Activated naive CD4-positive, alpha-beta T cell (primary cell): ENCODE data around the gene MXD4.
"Not testable (repeated sequence)": the region's sequence is repeated elsewhere in the genome, so short reads cannot be mapped to it uniquely, and the experiment has no call there.

Source experiments
- DNase-seq, 4 experiments: peaks; one replicate each; lab custom pipeline; 2025; lab: John Stamatoyannopoulos, UW

Gene MXD4

DNA sequence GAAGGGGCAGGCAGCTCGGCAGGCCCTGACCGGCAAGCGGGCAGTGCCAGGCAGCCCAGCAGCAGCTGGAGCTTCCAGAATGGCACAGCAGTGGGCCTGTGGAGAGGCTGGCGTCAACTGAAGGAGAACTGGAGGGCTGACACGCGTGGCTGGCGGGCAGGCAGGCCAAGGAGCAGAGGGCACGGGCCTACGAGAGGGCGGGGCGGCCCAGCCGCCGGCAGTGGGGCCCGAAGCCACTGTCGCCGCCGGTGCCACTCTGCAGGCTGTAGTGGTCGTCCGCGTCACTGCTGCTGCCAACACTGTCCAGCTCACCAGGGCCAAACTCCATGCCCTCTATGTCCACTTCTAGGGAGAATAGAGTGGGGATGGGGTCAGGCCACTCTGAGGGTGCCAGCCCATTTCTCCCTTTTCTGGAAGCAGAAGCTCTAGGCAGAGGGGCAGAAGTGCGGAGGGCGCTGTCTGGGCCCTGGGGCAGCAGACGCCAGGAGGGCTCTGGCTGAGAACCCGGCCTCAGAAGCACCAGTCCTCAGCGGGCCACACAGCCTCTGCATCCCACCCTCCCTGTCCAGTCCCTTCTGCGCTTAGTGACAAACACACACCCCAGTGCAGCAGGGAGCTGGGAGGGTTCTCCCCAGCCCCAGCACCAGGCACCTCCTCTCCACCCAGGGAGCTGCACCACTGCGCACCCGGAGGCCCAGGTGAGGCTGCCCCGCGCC is 11.4 kb downstream of the MXD4 start:
- DNase-seq = no peak

DNA sequence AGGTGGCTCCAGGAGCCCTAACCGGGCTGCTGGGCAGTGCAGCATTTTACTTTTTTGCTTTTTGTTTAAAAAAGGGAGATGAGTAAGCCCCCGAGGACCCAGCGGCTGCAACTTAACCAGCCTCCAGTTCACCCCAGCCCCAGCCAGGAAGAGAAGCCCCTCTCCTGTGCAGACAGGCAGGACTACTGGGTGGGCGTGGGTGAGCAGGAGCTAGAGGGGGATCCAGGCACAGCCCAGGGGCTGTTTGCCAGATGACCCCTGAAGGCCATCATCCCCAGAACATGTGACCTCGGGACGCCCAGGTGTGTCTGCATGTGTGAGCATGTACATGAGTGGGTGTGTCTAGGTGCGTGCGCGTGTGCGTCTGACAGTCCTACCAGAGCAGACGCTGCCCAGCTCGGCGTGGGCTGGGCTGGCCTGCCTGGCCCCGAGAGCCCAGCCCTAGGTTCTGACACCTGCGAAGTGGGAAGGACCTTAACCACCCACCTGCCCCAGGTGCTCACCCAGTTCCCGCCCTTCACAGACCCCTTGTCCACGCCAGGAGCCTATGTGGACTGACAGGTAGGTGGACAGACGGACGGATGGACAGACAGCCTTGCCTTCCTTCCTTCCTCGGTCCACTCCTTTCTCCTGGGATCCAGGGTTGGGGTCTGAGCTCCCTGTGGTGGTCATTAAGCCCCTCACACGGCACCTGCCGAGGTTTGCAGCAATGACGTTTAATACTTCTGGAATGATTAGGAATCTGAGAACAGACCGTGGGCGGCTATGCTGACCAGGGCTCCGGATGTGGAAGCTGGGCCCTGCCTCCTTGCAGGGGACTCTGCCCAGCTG is 12.2 kb downstream of the MXD4 start:
- DNase-seq = no peak

DNA sequence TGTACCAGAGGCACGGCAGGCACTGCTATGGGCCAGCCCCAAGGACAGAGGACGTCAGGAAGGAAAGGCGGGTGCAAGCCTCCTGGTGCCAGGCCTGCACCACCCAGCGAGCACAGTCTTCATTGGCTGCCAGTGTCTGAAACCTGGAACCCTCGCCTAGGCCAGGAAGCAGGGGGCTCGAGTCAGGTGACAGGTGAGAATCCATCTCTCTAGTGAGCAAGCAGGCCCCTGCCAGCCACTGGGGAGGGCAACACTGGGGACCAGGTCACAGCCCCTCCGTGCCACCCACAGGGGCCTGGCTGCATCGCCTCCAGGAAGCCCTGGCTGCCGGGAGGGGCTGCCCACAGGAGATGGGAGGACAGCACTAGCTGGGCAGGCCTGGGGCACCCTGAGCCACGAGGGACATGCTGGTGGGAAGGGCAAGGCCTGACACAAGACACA is 13.1 kb downstream of the MXD4 start:
- DNase-seq = no peak

DNA sequence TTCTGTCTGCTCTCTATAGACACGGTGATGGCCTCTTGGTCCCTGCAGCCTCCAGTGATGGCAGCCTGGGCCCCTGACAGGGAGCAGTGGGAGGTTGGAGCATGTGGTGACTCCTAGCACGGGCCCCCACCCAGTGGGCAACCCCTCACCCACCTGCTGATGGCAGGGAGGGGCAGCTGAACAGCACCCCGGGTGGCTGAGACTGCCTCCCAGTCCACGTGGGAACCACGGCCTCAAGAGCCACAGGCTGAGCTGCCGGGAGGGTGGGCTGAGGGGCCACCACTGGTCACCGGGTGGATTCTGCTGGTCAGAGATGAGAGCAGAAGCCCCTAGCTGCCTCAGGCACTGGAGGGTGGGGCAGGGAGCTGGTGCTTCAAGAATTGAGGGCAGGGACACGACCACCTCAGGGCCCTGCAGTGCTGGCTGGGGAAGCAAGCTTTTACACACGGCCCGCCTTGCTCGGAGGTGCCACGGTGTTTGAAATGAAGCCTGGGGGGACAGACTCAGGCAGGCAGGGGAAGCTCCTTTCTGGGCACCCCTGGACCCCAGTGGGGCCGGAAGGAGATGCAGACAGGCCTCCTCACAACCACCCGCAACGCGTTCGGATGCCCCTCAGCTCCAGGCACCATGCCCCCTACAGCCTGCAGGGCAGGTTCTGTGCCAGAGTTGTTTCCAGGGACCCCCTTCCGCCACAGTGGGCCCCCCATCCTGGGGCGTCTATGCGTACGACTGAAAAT is 13.7 kb downstream of the MXD4 start:
- DNase-seq = no peak

DNA sequence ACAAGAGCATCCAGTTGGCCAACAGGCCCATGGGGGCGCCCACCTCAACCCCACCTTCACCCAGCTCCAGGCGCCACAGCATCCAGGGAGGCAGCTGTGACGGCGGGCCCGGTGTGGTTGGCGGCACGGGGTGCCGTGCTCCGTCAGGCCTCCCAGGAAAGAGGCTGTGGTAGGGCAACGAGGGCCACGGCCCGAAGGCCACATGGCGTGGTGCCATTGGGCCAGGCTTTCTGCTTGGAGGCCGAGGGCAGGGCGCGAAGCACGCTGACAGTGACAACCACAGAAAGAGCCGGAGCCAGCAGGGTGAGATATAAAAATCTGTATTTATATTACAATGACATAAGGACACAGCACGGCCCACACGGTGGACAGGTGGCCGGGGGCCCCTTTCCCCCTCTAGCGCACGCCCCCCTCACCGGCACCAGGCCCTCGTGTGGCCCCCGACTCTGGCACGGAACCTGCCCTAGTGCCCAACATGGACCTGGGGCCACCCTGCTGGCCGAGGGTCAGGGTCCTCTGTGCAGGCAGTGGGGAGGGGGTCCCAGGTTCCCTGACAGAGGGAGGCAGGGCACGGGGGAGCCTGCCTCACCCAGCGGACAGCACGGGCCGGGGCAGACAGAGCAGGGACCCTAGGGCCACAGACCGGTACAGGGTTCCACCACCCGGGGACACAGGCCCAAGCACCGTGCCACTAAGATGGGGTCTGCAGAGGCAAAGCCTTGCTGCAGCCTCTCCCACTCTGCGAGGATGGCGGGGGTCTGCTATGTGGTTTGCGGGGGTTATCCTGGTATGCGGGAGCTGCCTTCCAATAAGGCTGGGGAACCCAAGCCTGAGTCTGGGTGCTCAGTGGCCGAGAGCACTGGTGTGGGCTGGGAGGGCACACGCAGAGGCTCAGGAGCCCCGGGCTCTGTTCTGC is 14.5 kb downstream of the MXD4 start:
- DNase-seq = no peak

DNA sequence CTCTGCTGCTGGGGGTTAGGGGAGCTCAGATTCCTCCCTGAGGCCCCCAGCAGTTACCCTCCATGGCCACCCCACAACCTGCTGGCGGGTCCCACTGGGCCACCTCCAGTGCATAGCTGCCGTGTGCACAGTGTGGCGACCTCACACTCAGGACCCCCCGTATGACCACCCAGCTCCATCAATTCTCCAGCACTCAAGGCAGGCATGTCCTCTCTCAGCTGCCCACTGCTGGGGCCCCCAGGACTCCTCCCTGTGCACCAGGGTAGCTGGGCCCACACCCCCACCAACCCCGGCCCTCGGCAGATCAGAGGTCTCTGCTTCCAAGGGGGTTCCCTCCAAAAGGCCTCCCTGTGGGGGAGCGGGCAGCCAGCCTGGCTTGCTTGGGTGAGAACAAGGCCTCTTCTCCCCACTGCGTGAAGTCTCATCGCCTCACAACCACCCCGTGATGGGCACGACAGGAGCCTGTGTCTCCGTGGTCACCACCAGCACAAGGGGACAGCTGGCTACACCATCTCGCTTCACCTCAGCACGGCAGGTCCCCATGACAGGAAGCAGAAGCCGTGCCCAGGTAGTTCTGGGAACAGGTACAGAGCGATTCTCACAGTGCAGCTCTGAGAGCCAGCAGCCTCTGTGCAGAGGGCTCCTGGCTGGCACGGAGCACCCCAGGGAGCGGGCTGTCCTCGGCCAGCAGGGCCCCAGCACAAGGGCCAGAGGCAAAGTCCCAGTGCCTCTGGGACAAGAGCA is 15.4 kb downstream of the MXD4 start:
- DNase-seq = no peak

DNA sequence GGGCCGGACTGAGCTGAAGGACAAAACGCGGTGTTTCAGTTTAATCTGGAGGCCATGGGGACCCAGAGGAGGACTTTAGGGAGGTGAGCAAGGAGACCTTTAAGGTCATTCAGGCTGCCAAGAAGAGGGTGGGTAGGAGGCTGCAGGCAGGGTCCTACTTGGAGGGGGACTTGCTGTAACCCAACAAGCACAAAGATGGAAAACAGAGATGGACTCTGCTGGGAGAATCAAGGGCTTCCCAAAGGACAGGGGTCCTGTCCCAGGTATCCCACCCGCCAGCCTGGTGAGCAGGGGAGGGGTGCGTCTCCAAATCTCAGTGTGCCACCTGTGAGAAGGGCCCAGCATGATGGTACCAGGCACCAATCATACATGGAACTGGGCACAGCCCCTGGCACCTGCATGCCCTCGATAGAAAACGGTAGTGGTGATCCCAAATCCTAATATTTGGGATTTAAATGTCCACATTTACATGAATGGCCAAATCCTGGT is 16.1 kb downstream of the MXD4 start:
- no peak for DNase-seq

DNA sequence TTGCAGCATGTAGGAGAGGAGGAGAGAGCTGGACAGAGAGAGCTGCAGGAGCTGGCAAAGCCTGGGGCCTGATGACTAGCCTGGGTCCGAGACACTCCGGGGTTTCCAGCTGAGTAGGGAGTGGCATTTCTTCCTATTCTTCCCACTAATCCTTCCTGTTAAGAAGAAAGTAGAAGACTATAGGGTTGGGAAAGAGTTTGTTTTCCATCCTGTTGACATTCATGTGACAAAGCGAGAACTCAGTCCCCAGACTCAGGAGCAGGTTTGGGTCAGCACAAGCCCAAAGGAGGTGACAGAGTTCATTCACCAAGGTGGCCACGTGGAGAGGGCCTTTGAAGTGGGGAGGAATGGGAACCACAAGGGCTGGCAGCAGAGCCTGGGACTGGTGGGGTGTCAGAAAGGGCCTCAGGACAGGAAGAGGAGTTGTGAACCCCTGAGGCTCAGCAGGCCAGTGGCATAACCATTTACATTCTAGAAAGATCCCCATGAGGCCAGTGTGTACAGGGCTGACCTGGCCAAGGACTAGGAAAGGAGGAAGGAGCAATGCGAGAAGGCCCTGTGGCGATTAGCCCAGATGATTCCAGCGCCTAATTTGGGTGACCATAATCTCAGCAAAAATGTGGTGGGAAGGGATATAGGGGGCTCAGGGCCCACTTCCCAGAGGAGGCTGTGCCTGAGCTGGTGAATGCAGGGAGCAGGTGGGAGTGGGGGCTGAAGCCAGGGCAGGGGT is 16.7 kb downstream of the MXD4 start:
- no peak for DNase-seq

DNA sequence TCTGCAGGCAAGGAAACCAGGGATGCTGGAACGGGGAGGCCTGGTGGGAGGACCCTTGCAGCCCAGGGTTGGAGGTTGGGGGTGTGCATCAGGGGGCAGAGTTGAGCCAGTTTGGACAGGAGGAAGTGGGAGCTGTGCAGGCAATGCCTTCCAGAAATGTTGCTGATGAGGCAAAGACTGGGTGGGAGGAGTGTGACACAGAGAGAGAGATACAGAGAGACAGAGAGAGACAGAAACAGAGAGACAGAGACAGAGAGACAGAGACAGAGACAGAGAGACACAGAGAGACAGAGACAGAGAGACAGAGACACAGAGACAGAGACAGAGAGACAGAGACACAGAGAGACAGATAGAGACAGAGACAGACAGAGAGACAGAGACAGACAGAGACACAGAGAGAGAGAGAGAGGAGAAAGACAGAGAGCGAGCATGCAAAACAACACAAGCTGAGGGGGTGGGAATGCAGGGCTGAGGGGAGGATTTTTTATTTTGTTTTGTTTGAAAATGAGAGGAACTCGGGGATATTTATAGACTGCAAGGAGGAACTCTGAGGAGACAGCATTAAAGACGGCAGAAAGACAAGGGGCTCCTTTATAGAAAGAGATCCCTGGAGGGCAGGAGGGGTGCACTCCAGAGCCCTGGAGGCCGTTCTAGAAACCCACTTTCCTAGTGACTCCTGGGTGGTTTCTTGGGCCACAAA is 18.1 kb downstream of the MXD4 start:
- DNase-seq = no peak

DNA sequence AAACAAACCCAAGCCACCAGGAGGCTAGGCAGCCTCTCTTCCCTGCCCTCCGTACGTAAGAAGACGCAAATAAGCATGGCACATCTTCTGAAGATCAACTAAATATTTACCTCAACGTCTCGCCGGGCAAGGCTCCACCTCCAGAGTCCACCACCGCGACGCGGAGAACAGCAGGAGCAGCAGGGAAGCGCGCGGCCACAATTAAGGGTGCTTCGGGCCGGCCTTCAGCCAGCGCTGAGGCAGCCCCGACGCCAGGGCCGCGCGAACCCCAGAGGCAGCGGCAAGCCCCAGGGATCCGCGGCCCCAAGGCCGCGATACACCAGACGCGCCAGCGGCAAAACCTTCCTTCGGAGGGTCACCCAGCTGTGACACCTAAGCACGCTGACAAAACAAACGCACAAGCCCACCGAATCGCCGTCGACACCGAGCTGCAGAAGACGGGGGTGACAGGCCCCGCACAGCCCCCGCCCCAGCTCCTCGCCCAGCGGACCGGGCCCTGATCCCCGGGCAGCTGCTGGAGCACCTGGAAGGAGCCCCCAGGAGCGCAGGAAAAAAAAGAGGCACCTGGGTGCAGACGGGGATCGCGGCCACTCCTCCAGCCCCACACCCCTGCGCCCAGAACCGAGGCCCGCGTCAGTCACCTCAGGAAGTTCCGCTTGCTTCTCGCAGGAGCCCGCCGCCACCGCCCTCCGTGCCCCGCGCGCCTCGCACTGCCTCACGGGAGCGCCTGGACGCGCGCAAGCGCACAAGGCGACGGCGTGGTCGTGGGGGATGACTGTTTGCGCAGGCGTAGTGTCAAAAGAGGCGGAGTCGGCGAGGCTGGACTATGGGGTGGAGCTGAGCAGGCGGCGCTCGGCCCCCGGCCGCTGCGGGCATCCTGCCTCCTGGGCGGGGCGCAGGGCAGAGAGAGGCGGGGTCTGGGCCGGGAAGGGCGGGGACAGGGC is 20.2 kb downstream of the MXD4 start, which contains the start of the genes HAUS3 and POLN:
Gene HAUS3 (minus strand): TSS at position 712 of the 944 bp plus-strand sequence. CDS start 1,175 bp downstream, outside the sequence.
Gene POLN (minus strand): TSS at position 712 of the 944 bp plus-strand sequence. CDS start 12,890 bp downstream, outside the sequence.
- DNase-seq = peak; percentile 98 to 99 (median 98)

DNA sequence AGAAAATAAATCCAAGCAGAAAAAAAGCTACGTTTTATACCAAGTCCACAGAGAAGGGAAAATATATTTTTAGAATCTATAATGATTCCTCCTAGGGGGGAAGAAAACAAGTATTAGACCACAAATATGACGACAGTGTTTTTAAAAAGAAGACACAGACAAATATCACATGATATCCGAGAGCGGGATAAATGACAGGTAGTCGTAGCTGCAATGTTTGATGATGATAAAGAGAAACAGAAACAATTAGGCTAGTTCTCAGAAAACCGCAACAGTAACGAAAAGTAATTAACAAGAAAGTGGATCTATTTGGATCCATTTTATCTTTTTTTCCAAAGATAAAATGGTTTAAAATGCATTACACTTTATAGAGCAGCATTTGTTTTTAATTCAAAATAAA is 20.9 kb downstream of the MXD4 start:
- no peak for DNase-seq

DNA sequence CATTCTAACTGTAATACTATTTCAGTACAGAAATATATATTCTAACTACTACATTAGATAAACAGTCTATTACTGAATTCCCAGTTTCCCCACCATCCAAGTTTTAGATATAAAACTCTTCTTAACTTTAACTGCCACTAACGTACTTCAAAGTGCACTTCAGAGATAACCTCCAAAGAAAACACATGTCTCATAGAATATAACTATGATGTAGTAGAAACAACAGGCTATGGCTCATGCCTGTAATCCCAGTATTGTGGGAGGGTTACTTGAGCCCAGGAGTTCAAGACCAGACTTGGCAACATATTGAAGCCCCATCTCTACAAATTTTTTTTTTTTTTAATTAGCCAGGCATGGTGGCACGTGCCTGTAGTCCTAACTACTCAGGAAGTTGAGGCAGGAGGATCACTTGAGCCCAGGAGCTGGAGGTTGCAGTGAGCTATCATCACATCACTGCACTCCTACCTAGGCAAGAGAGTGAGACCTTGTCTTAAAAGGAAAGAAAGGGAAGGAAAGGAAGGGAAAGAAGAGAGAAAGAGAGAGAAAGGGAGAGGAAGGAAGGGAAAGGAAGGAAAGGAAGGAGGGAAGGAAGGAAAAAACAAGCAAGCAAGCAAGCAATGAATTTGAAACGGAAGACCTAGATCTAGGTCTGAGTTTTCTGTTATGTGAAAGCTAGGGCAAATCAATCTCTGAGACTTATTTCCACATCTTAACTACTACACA is 24.8 kb downstream of the MXD4 start:
- no peak for DNase-seq

DNA sequence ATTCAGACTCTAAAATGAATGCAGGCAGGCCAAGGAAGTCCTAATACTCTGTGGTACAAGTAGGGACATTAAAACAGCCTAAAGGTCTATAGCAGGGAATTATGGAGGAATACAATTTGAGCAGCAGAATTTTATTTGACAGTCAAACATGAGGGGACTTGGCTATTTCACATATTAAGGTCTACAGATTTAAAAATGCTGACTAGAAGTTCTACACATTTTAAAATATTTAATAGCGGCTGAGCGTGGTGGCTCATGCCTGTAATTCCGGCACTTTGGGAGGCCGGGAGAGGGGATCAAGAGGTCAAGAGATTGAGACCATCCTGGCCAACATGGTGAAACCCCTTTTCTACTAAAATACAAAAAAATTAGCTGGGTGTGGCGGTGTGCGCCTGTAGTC is 30.8 kb downstream of the MXD4 start:
- no peak for DNase-seq

DNA sequence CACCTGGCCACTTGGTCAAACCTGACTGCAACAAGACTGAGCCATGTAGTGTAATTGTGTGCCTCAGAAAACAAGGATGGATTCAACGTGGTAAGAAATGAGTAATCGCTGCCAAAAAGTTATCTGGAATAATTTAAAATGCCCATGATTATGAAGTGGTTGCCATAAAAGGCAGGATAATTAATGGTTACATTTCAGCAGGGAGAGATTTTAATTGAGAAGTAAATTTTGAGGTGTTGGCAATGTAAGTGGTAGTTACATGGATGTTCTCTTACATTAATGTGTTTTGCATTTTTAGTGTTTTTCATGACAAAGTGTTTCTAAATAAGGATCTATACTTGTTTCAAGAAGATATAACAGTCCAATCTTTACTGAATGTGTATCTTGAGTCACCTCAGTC is 35.6 kb downstream of the MXD4 start:
- DNase-seq = no peak

DNA sequence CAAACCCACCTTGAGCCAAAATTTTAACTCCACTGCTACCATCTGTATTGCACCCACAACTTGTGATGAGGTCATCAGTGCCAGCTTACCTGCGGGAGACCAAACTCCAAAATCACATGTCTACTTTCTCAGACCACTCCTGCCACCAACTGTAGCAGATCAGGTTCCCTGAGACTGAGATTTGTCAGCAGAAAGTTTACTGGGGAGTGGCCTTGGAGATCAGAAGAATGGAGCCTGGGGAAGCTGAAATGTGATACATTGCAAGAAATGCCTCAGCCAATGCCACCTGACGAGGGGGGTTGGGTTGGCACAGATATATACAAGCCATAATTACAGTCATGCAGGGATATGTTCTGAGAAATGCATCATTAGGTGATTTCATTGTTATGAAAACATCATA is 39.1 kb downstream of the MXD4 start:
- no peak for DNase-seq

DNA sequence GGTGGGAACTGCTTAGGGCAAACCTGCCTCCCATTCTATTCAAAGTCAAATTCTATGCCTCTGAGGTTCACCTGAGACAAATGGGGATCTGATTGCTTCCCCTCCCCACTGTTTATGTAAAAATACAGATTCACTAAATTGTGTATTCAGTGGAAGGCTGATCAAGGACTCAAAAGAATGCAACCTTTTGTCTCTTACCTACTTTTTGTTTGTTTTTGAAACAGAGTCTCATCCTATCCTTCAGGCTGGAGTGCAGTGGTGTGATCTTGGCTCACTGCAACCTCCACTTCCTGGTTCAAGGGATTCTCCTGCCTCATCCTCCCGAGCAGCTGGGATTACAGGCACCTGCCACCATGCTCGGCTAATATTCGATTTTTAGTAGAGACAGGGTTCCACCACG is 40.5 kb downstream of the MXD4 start:
- not testable (repeated sequence) for DNase-seq

DNA sequence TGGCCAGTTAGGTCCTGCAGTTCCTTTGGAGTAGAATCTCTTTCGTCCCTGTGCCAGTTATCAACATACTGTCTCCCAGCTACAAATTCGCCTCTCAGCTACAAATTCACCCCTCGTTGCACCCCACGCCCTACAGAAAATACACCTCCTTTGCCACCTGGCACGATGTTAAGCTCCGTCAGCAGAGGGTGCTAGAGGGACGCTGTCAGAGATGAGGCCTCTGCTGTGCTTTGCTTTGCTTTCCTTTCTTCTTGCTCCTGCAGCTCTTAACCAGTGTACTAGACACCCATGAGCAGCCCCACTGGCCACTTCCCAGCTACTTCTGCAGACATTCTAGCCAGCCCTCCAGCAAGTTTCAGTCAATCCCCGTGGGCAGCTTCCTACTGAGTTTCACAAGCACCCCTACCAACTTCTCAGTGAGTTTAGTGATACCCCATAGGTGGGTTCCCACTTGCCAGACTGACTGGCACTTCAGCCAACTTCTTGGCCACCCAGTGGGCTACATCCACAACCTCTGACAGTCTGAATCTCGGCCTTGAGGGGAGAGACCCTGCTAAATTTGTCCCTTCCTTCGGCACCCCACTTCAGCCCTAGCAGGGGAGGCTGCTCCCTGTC is 41.8 kb downstream of the MXD4 start:
- DNase-seq = peak; percentile 17 to 71 (median 64)
